ENCODE results near the gene WFDC2.

DNA sequence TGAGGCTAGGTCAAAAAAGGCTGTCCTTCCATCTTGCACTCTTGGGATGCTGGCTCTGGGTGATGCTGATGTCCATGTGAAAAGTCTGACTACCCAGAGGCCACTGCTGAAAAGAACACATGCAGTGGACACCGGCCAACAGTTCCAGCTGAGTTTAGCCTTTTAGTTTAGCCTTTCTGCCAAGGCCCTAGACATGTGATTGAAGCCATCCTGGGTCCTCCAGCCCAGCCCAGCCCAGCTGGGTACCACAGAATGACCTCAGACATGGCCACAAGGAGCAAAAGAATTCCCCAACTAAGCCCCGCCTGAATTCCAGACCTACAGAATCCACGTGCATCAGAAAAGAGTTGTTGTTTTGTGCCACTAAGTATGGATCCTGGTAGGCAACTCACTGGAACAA, 36.2 kb upstream of the WFDC2 start:
- TF ChIP-seq, protein P1, sequence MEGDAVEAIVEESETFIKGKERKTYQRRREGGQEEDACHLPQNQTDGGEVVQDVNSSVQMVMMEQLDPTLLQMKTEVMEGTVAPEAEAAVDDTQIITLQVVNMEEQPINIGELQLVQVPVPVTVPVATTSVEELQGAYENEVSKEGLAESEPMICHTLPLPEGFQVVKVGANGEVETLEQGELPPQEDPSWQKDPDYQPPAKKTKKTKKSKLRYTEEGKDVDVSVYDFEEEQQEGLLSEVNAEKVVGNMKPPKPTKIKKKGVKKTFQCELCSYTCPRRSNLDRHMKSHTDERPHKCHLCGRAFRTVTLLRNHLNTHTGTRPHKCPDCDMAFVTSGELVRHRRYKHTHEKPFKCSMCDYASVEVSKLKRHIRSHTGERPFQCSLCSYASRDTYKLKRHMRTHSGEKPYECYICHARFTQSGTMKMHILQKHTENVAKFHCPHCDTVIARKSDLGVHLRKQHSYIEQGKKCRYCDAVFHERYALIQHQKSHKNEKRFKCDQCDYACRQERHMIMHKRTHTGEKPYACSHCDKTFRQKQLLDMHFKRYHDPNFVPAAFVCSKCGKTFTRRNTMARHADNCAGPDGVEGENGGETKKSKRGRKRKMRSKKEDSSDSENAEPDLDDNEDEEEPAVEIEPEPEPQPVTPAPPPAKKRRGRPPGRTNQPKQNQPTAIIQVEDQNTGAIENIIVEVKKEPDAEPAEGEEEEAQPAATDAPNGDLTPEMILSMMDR (IDR thresholded peaks at IDR 0.05) = no peak
- TF ChIP-seq POLR2A (IDR thresholded peaks at IDR 0.05) = no peak
